ENCODE results near the gene SHISA4. TPM values are rescaled to one million over a fixed set of nuclear protein-coding genes. Genes with fewer than 3 reads are reported as not detected.

SHISA4 gene
- total RNA-seq, 1 experiment from 2014 or later, result 9.9 TPM

- CTCF ChIA-PET, result interaction anchor here (1.2 kb wide), 1 partner anchor 23 kb away, joined by 3 read pairs; no protein-coding TSS in a partner anchor
- TF ChIP-seq, protein P1, sequence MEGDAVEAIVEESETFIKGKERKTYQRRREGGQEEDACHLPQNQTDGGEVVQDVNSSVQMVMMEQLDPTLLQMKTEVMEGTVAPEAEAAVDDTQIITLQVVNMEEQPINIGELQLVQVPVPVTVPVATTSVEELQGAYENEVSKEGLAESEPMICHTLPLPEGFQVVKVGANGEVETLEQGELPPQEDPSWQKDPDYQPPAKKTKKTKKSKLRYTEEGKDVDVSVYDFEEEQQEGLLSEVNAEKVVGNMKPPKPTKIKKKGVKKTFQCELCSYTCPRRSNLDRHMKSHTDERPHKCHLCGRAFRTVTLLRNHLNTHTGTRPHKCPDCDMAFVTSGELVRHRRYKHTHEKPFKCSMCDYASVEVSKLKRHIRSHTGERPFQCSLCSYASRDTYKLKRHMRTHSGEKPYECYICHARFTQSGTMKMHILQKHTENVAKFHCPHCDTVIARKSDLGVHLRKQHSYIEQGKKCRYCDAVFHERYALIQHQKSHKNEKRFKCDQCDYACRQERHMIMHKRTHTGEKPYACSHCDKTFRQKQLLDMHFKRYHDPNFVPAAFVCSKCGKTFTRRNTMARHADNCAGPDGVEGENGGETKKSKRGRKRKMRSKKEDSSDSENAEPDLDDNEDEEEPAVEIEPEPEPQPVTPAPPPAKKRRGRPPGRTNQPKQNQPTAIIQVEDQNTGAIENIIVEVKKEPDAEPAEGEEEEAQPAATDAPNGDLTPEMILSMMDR (IDR thresholded peaks at IDR 0.05; ENCODE audit: unreplicated experiment), result no peak
- Mint-ChIP-seq H3K4me1 (ENCODE audit: low read depth, unreplicated experiment) (peaks cover 26% of the 10 kb centered on the region), H3K4me3 (ENCODE audit: low read depth, unreplicated experiment) (no peak overlapping the region), H3K27me3 (ENCODE audit: unreplicated experiment) (peaks cover 22% of the 10 kb centered on the region), H3K9me3 (ENCODE audit: low read depth, unreplicated experiment) (no peaks in the 10 kb centered on the region), H3K36me3 (ENCODE audit: insufficient read depth, unreplicated experiment) (no peaks in the 10 kb centered on the region), H3K27ac (ENCODE audit: unreplicated experiment) (peak overlapping the region; percentile 23)
- intact Hi-C loops (cut with micrococcal nuclease; ENCODE audit: unreplicated experiment), result no loop called here
- BruUV-seq (replicated peaks), result no TSS peak
- DNase-seq, result no peak
These were observed 29.6 kb downstream of the SHISA4 start for GRCh38 chr1:201918343-201918742.

DNA sequence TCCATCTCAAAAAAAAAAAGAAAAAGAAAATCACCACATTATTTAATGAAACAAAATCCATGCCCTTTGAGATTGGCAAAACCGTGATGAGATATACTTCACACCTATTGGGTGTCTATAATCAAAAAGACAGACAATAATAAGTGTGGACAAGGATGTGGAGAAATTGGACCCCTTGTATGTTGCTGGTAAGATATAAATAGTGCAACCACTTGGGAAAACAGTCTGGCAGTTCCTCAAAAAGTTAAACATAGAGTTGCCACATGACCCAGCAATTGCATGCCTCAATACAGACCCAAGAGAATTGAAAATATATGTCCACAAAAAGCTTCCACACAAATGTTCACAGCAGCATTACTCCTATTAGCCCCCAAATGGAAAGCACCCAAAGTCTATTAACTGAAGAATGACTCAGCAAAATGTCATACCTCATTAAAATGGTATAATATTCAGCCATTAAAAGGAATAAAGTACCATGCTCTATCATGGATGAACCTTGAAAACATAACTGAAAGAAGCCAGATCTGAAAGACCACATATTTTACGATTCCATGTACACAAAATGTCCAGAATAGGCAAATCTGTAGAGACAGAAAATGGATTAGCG lies 33.4 kb downstream of the SHISA4 start:
- Mint-ChIP-seq H3K4me3 (ENCODE audit: low read depth, unreplicated experiment) (no peak overlapping the region), H3K36me3 (ENCODE audit: insufficient read depth, unreplicated experiment) (no peaks in the 10 kb centered on the region), H3K27ac (ENCODE audit: unreplicated experiment) (no peak overlapping the region), H3K4me1 (ENCODE audit: low read depth, unreplicated experiment) (peaks cover 28% of the 10 kb centered on the region), H3K9me3 (ENCODE audit: low read depth, unreplicated experiment) (no peaks in the 10 kb centered on the region), H3K27me3 (ENCODE audit: unreplicated experiment) (no peaks in the 10 kb centered on the region)
- DNase-seq, result no peak
- CTCF ChIA-PET, result no interaction called here
- no TSS peak for BruUV-seq (replicated peaks)
- intact Hi-C loops (cut with micrococcal nuclease; ENCODE audit: unreplicated experiment), result no loop called here
- TF ChIP-seq, protein P1 (IDR thresholded peaks at IDR 0.05; ENCODE audit: unreplicated experiment), result no peak

- TF ChIP-seq, protein P1 (IDR thresholded peaks at IDR 0.05; ENCODE audit: unreplicated experiment), result no peak
- Mint-ChIP-seq H3K27me3 (ENCODE audit: unreplicated experiment) (no peaks in the 10 kb centered on the region), H3K4me3 (ENCODE audit: low read depth, unreplicated experiment) (no peak overlapping the region), H3K27ac (ENCODE audit: unreplicated experiment) (no peak overlapping the region), H3K36me3 (ENCODE audit: insufficient read depth, unreplicated experiment) (no peaks in the 10 kb centered on the region), H3K4me1 (ENCODE audit: low read depth, unreplicated experiment) (peaks cover 9% of the 10 kb centered on the region), H3K9me3 (ENCODE audit: low read depth, unreplicated experiment) (no peaks in the 10 kb centered on the region)
- CTCF ChIA-PET, result interaction anchor here (0.5 kb wide), 1 partner anchor 116 kb away, joined by 4 read pairs; no protein-coding TSS in a partner anchor
- BruUV-seq (replicated peaks), result no TSS peak
- intact Hi-C loops (cut with micrococcal nuclease; ENCODE audit: unreplicated experiment), result no loop called here
- DNase-seq, result no peak
These were observed 36.5 kb downstream of the SHISA4 start for GRCh38 chr1:201925301-201925567.

GRCh38 chr1:201925981-201926645 lies 37.4 kb downstream of the SHISA4 start:
- H3K36me3 Mint-ChIP-seq (ENCODE audit: insufficient read depth, unreplicated experiment), result no peaks in the 10 kb centered on the region
- H3K4me1 Mint-ChIP-seq (ENCODE audit: low read depth, unreplicated experiment), result peaks cover 9% of the 10 kb centered on the region
- TF ChIP-seq, protein P1 (IDR thresholded peaks at IDR 0.05; ENCODE audit: unreplicated experiment), result no peak
- no peaks in the 10 kb centered on the region for H3K27me3 Mint-ChIP-seq (ENCODE audit: unreplicated experiment)
- no TSS peak for BruUV-seq (replicated peaks)
- CTCF ChIA-PET, result interaction anchor here (0.6 kb wide), 1 partner anchor 16 kb away, joined by 3 read pairs; no protein-coding TSS in a partner anchor
- H3K9me3 Mint-ChIP-seq (ENCODE audit: low read depth, unreplicated experiment), result no peaks in the 10 kb centered on the region
- no peak overlapping the region for H3K27ac Mint-ChIP-seq (ENCODE audit: unreplicated experiment)
- no peak overlapping the region for H3K4me3 Mint-ChIP-seq (ENCODE audit: low read depth, unreplicated experiment)
- intact Hi-C loops (cut with micrococcal nuclease; ENCODE audit: unreplicated experiment), result no loop called here
- no peak for DNase-seq
